G401 (cell line): ENCODE results near the gene SLC13A5. TPM values are rescaled to one million over a fixed set of nuclear protein-coding genes. Genes with fewer than 3 reads are reported as not detected.

Source experiments
- DNase-seq: peaks from one replicate; pipeline ENCODE4 v3.0.0-alpha.2; 2015; ENCODE audit warnings: low spot score
- in situ Hi-C: cut with HindIII; loops from 2 replicates; pipeline ENCODE4 v1.10.0; 2016; ENCODE audit warnings: low sequenced_read_pairs, mixed read lengths
- total RNA-seq: library from RNA; depleted of rRNA; stranded (reverse); fragments of >200 nt; shearing (Covaris generic); gene quantifications from 2 replicates; pipeline ENCODE4 v1.2.3, GENCODE V29; 2014; rRNA removed

SLC13A5 gene
- total RNA-seq, 1 experiment from 2014 or later, result not detected

DNA sequence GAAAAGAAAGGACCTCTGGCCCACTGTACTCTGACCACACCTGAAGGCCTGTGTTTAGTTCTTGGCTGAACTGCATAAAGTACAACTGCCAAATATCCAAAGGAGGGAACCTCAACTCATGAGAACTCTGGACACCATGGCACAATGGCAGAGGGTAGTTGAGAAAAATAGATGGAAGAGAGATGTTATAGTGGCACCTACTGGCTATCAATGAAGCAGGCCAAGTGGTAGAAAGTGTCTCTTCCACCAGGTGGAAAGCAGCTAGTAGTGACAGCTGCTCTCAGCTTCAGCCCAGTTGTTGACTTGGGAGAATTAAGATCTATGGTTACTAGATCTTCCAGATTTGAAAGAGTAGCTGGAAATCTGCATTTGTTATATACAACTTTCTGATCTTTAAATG is 65.0 kb downstream of the SLC13A5 start:
- no peak for DNase-seq
- in situ Hi-C loops, result no loop called here

DNA sequence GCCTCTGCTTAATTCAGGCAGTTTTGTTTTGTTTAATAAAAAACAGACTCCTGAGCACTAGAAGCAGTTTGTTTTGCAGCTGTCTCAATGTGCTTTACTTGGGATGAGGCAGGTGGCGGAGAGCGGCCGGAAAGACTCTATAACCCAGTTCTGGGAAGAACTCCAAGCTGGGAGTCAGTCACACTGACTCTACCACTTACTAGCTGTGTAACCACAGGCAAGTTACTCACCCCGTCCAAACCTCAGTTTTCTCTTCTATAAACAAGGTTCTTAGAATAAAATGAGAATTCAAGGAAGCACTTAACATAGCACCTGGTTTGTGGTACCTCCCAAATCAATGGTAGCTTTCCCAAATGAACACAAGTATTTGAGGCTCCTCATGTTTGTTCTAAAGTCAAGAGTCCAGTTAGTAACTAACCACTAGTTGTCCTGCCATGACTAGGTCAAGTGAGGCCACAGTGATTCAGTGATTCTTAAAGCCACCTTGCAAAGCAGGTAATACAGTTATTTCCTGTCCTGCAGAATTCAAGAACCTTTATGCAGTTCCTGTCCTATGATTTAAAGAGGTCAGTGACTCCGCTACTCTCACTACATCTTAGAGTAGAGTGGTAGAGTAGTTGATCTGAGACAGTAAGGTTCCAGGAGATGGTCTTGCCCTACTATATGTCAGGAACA is 69.6 kb downstream of the SLC13A5 start:
- no peak for DNase-seq
- in situ Hi-C loops, result no loop called here

DNA sequence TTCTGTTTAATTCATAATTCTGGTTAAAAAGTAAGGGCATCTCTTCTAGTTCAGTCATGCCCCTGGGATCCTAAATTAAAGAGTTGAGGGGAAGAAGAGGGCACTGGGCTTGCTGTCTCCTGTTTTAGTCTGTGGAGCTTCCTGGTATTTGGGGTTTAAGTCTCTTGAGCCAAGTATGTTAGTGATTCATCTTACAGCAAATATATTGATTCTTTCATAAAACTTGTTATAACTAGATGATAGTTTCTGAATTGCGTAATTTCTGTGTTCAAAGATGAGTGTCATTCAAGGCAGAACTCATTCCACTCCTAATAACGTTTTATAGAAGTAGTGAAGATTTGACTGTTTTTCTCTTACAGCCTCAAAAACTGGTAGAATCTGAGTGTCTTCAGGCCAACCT is 70.6 kb downstream of the SLC13A5 start:
- DNase-seq, result no peak
- in situ Hi-C loops, result no loop called here

DNA sequence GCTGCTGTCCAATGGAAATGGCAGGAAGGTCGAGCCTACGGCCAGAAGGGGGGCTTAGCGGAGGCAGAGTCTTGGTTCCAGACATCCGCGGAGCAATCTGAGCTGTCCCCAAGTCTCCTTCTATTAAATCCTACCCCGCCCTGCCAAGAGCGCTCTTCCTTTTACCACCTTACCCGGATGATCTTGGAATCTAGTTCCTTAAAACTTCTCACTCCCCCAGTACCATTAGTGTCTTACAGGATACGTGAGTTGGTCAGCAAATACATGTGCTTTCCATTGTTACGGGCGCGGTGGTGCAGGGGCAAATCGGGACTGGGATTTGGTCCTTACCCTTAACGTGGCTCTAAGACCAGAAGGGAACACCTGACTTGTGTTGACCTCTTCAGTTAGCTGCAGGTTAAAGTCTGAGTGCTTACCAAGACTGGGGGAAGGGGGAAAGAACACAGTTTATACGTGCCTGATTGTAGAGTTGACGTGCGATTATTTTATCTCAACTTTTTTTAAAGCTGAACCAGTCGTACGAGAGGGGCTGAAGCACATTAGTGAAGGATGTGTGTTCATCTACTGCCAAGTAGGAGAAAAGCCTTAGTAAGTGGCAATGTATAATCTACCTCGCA is 71.8 kb downstream of the SLC13A5 start:
- in situ Hi-C loops, result no loop called here
- no peak for DNase-seq

DNA sequence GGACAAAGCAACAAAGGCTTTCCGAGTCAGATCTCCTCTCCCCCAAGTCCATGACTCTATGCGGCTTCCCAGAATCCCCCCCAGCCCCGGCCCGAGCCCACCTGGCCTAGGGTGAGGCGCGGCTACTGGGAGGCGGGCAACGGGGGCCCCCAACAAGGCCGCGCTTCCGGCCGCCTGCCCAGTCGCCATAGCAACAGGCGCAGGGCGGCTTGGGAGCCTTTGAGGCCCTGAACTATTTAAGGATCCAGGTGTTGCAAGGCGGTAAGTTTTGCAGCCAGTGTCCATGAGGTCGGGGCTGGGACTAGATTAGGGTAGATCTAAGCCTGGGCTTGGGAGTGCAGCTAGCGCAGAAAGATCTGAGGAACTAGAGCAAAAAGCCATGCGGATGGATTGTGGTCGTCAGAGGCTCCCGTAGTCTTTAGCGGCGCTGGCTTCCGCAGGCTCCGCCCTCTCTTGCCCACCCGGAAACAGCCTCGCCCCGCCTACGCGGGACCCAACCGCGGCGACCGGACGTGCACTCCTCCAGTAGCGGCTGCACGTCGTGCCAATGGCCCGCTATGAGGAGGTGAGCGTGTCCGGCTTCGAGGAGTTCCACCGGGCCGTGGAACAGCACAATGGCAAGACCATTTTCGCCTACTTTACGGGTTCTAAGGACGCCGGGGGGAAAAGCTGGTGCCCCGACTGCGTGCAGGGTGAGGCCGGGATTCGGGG is 72.5 kb downstream of the SLC13A5 start, which contains the start of the genes KIAA0753 and TXNDC17:
Gene KIAA0753 (minus strand): TSS at position 176 of the 711 bp plus-strand sequence. CDS start 5,608 bp downstream, outside the sequence.
Gene TXNDC17 (plus strand): TSS at position 525 of the 711 bp plus-strand sequence. CDS start 23 bp downstream, at position 548.
- peak; percentile 86 for DNase-seq
- in situ Hi-C loops, result no loop called here

DNA sequence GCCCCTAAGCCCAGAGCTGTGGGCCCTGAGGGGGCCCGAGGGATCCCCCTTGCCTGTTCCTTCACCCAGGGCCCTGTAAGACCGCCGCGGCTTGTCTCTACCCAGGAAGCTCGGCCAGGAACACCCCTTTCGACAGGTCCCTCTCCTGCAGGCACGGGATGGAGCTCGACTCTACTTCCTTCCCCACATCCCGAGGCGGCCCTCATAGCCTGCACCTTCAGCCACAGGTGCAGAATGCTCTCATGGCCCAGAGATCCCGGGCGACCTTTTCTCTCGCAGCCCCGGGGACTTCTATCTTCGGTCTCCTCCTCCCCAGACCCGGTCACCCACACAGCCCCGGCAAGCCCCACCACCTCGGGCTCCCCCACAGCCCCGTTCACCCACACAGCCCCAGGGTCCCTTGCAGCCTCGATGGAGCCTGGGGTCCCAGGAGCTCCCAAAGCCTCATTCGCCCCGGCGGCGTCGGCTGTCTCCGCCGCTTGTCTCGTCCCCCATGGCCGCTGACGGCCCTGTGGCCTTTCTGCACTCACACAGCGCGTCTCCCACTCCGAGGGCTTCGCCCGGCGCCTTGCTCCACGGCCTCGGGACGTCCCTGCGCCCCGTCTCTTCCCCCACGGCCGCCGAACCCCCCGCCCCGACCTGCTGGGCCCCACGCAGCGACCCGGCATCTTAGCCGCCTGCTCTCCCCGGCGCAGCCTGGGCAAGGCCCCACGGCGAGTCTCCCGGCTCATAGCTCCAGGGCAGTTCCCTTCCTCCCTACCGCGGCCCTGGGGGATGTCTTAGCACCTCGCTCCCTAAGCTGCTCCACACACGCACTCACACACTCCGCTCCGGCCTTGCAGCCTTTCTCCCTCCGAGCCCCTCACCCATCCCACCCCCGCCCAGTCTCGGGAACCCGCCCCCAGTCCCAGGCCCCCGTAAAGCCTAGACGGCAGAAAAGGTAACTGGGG is 73.3 kb downstream of the SLC13A5 start:
- no peak for DNase-seq
- in situ Hi-C loops, result no loop called here

DNA sequence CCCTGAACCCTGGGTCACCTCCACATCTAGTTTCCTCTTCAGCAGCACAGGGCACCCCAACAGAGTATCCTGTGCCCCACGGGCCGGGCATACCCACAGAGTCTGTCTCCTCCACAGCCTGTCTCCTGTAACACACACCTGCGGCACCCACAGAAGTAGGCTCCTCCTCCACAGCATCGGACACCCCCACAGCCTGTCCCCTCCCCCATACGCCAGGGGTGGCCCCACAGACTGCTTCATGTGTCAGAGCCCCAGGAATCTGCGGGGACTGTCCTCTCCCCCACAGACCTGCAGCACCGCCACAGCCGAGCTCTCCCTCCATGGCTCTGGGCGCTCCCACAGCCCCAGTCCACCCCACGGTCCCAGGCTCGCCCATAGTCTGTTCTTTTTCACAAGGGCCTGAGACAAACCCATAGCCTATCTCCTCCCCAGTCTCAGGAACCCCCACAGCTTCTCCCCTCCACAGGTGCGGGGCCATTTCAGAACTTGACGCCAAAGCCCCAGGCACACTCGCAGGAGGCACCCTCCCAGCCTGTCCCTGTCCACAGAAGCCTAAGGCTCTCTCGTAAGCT is 74.1 kb downstream of the SLC13A5 start:
- in situ Hi-C loops, result no loop called here
- no peak for DNase-seq

DNA sequence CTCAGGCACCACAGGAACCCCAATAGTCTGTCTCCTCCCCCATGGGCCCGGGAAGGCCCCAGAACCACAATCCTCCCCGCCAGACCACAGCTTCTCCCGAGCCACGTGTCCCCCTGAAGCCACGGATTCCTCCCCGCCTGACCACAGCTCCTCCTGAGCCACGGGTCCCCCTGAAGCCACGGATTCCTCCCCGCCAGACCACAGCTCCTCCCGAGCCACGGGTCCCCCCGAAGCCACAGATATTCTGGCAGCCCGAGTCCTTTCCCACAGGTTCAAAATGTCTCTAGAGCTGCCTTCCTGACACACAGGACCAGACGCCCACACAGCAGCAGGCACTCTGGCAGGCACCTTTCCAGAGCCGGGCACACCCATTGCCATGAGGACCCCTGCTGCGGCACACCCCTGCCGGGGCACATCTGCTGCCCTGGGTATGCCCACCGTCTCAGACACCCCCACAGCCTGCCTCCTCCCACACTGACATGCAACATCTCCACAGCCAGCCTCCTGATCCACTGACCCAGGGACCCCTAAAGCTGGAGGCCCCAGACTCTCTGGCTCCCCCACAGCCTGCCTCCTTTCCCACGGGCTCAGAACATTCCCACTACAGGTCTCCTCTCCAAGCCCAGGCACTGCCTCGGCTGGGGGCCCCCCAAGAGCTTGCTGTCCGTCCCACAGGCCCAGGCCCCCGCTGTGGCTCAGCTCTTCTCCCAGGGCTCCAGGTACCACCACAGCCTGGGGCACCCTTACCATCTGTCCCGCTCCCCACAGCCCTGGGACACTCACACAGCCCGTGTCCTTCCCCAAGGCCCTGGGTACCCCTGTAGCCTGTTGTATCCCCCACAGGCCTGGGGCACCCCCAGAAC is 74.9 kb downstream of the SLC13A5 start:
- no peak for DNase-seq
- in situ Hi-C loops, result no loop called here

DNA sequence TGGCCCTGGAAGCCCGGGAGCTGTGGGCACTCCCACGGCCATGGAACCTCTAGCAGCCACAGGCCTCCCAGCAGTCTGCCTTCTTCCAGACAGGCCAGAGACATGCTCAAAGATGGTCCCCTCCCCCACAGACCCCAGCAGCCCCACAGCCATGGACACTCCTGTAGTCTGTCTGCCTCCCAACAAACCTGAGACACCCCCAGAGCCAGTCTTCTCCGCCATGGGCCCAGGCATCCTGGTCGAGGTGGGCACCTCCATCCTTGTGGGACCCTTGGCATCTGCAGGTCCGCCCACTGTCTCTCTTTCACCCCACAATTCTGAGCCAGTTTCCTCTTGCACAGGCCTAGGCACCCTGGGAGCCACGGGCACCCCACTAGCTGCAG is 75.7 kb downstream of the SLC13A5 start:
- DNase-seq, result no peak
- in situ Hi-C loops, result no loop called here

DNA sequence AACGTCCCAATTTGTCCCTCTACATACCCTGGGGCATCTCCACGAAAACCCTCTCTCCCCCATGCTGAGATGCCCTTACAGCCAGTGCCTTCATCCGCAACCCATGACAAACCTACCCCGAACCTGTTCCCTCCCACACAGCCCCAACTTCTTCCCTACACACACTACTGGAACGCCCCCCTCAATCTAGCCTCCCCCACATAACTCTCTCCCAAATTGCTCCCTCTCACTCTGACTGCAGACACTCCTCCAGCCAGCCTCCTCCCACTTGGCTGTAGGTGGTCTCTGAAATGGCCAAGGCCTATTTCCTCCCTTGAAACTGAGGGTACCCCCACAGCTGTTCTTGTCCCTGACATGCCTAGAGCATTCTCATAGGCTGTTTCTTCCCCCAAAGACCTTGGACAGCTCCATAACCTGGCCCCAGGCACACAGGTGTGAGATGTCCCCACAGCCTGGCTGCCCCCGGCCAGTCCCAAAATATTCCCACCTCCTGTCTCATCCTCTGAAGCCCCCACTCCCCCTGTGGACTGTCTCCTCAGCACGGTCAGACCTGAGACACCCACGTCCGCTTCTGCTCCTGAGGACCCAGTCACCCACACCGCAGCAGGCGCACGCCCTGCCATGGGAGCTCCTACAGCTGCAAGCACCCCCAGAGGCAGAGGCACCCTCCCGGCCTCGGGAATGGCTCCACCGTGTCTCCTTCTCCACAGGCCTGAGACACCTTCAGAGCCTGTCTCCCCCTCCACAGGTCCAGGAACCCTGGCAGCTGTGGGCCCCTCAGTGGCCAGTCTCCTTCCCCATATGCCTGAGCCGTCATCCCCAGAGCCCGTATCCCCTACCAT is 76.3 kb downstream of the SLC13A5 start:
- in situ Hi-C loops, result no loop called here
- no peak for DNase-seq

DNA sequence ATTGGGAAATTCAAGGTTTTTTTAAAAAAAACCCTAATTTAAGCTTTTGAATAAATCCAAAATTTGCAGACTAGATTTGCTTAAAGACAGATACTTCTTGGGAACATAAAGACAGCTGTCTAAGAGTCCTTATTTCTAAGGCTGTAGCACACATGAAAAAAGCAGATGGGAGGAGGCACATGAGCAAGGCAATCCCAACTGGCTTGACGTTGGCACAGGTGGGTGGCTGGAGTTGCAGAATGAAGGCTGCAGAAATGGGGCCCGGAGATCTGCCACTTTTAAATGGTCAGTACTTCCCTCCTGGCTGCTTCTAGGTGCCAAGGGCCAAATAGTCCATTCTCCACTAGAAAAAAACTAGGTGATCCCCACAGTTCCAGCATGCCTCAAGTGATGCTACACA is 77.1 kb downstream of the SLC13A5 start:
- in situ Hi-C loops, result no loop called here
- no peak for DNase-seq

Other genes starting within 250 kb of the SLC13A5 start
- gene PITPNM3, start 156.8 kb downstream of the SLC13A5 start, total RNA-seq, result 0.92 and 2.1 TPM in 2 replicates
- gene KIAA0753, start 72.7 kb downstream of the SLC13A5 start, total RNA-seq, result 16.7 and 17.2 TPM in 2 replicates
- gene TXNDC17, start 72.3 kb downstream of the SLC13A5 start, total RNA-seq, result 147 and 228 TPM in 2 replicates
- gene MED31, start 61.8 kb downstream of the SLC13A5 start, total RNA-seq, result 16.4 and 27.2 TPM in 2 replicates
- gene C17orf100, start 61.6 kb downstream of the SLC13A5 start, total RNA-seq, result 2.5 and 2.8 TPM in 2 replicates
- not detected in 2 replicates for gene XAF1, start 42.7 kb upstream of the SLC13A5 start, total RNA-seq
- not detected in 2 replicates for gene FBXO39, start 62.8 kb upstream of the SLC13A5 start, total RNA-seq
- not detected in 2 replicates for gene TEKT1, start 118.4 kb upstream of the SLC13A5 start, total RNA-seq